Gastroesophageal sphincter (tissue), 4 donors: Measurements from ENCODE around the gene ADAD2. TPM values are rescaled to one million over a fixed set of nuclear protein-coding genes. Genes with fewer than 3 reads are reported as not detected.

Experiments
- ATAC-seq: fragments of 150-250 bp; one replicate; pipeline ENCODE4 v1.9.1; 2016; ENCODE audit warnings: mild to moderate bottlenecking, moderate library complexity
- H3K27ac ChIP-seq, 4 donors: fragments of 200-600 bp; sonication (generic) in 3 of 4; 1 replicate in 3 of 4; 2 replicates in 1 of 4; pipeline ENCODE4 v1.5.1; 2016 to 2019
- H3K27me3 ChIP-seq: fragments of 200-600 bp; sonication (generic); one replicate; pipeline ENCODE4 v1.5.1; 2019
- H3K36me3 ChIP-seq, 2 donors: fragments of 200-600 bp; sonication (generic); one replicate each; pipeline ENCODE4 v1.5.1; 2019; ENCODE audit warnings: control low read depth in 1 of 2
- H3K4me1 ChIP-seq, 3 donors: fragments of 200-600 bp; sonication (generic); 1 replicate in 2 of 3; 2 replicates in 1 of 3; pipeline ENCODE4 v1.5.1; 2016 to 2019; ENCODE audit warnings: control low read depth in 2 of 3
- H3K4me3 ChIP-seq, 2 donors: fragments of 200-600 bp; sonication (generic); one replicate each; pipeline ENCODE4 v1.5.1; 2019; ENCODE audit warnings: mild to moderate bottlenecking in 1 of 2, moderate library complexity in 1 of 2
- H3K9me3 ChIP-seq, 3 donors: fragments of 200-600 bp; sonication (generic); one replicate each; pipeline ENCODE4 v1.5.1; 2017 to 2019; ENCODE audit warnings: control low read depth in 2 of 3
- EP300 ChIP-seq: sonication (generic); formaldehyde crosslinking; IDR thresholded peaks from one replicate; pipeline ENCODE4 v1.6.1; 2017; ENCODE audit warnings: antibody characterized with exemption, mild to moderate bottlenecking
- POLR2A ChIP-seq, 2 donors: fragments of 450-650 bp; IDR thresholded peaks; one replicate each; pipeline ENCODE4 v1.6.1; 2017; ENCODE audit warnings: antibody characterized with exemption in 2 of 2, mild to moderate bottlenecking in 2 of 2, moderate library complexity in 1 of 2
- POLR2AphosphoS5 ChIP-seq: sonication (generic); formaldehyde crosslinking; IDR thresholded peaks from one replicate; pipeline ENCODE4 v1.6.1; 2017; ENCODE audit warnings: antibody characterized with exemption
- WGBS, 2 donors: methylation state at CpG; one replicate each; pipeline ENCODE4 v1.1.5; 2018; ENCODE audit warnings: low coverage in 1 of 2; 5-methylcytosine and 5-hydroxymethylcytosine counted together
- total RNA-seq, 4 donors: library from RNA; depleted of rRNA; stranded (reverse); fragments of >200 nt; gene quantifications; one replicate each; pipeline ENCODE4 v1.1.0, GENCODE V29; 2016
- TF ChIP-seq, protein P1 (sequence below), 4 experiments: fragments of 200-600 bp in 2 of 4; fragments of 450-650 bp in 2 of 4; sonication (generic) in 1 of 4; IDR thresholded peaks; one replicate each; pipeline ENCODE4 v1.5.1; 2017 to 2019; ENCODE audit warnings: antibody characterized with exemption in 4 of 4, mild to moderate bottlenecking in 2 of 4, moderate library complexity in 2 of 4

The ADAD2 gene
- total RNA-seq, 4 donors from 2014 or later: 0.27 to 0.47 (median 0.31) TPM; not detected in 1

DNA sequence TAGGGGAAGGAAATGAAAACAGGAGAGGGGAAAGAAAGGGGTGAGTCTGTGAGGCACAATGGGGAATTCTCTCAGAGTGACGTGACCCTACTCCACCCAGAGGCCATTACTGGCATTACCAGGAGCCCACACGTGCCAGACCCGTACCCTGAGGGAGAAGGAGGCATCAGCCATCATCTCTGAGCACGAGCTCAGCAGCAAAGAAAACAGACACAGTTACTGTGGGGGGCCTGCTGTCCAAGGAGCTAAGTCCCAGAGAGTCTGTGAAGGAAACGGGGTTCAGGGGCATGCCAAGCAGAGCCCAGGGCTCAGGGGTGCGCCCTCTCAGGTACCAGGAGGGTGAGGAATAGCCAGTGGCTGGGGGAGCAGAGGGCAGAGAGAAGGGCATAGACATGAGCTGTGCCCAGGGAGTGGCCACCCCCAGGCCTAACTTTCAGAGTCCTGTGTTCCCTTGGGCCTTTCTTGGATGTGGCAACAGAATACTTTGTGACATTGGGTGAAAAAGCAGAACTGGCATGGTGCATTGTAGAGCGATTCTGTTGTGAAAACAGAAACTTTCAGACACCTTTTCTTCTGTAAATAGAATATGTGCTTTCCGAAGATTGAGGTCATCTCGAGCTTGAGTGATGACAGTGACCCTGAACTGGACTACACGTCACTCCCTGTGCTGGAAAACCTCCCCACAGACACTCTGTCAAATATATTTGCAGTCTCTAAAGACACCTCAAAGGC is 15.4 kb upstream of the ADAD2 start:
- no peaks in the 10 kb centered on the region for H3K27me3 ChIP-seq
- peaks cover 0 to 25% of the 10 kb centered on the region in 2 donors for H3K36me3 ChIP-seq
- no peak for TF ChIP-seq POLR2AphosphoS5
- TF ChIP-seq, protein P1, sequence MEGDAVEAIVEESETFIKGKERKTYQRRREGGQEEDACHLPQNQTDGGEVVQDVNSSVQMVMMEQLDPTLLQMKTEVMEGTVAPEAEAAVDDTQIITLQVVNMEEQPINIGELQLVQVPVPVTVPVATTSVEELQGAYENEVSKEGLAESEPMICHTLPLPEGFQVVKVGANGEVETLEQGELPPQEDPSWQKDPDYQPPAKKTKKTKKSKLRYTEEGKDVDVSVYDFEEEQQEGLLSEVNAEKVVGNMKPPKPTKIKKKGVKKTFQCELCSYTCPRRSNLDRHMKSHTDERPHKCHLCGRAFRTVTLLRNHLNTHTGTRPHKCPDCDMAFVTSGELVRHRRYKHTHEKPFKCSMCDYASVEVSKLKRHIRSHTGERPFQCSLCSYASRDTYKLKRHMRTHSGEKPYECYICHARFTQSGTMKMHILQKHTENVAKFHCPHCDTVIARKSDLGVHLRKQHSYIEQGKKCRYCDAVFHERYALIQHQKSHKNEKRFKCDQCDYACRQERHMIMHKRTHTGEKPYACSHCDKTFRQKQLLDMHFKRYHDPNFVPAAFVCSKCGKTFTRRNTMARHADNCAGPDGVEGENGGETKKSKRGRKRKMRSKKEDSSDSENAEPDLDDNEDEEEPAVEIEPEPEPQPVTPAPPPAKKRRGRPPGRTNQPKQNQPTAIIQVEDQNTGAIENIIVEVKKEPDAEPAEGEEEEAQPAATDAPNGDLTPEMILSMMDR (IDR thresholded peaks at IDR 0.05): peak in 3 of 4 experiments; percentile 67 to 73 (median 69)
- H3K4me3 ChIP-seq: no peak overlapping the region
- ATAC-seq: no peak
- H3K27ac ChIP-seq: peak overlapping the region in 2 of 4 donors; percentile 64 to 76
- H3K4me1 ChIP-seq: peaks cover 0 to 41% (median 21%) of the 10 kb centered on the region in 3 donors
- WGBS, 2 donors: 27 to 35% methylated on average over 6 of the region's 10 CpGs
- no peaks in the 10 kb centered on the region for H3K9me3 ChIP-seq

DNA sequence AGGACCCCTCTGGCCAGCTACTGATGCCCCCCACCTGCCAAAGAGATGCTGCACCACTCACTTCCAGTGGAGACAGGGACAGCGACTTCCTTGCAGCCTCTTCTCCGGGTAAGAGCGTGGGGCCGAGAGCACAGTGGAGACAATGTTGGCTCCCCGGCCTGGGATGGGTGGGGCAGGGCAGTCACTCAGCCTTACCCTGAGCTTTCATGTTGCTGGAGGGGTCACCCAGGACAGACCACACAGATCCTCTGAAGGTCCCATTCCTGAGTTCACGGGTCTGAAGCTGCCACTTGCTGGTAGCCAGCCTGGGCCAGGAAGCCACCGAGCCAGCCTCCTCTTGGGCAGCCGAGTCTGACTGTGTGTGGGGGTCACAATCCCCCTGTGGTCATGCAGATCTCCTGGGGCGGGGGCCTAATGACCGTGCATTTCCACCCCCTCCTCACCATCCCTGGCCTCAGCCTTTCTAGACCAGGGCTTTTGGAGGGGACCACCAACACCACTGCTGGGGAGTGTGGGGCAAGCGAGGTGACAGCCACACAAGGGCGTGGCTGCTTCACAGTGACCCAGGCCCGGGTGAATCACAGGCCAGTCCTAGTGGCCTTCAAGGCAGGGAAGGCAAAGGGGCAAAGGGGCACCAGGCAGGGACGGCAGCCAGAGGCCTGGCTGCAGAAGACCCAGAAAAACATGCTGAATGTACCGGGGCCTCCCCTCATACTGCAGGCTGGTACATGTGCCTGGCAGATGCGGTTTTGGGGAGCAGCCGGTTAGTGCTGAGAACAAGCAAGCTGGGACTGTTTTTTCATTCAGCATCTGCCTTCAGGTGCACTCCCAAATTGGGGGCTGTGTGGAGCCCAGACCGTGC is 14.5 kb upstream of the ADAD2 start:
- WGBS, 2 donors: no CpG with 5 or more reads among the region's 18 CpGs
- ATAC-seq: no peak
- H3K27me3 ChIP-seq: no peaks in the 10 kb centered on the region
- no peak for TF ChIP-seq EP300
- TF ChIP-seq POLR2A (IDR thresholded peaks at IDR 0.05): no peak
- TF ChIP-seq POLR2AphosphoS5: no peak
- TF ChIP-seq, protein P1 (IDR thresholded peaks at IDR 0.05): no peak
- H3K4me3 ChIP-seq: no peak overlapping the region
- H3K9me3 ChIP-seq: no peaks in the 10 kb centered on the region
- peak overlapping the region in 3 of 4 donors; percentile 64 to 80 (median 76) for H3K27ac ChIP-seq
- peaks cover 0 to 41% (median 21%) of the 10 kb centered on the region in 3 donors for H3K4me1 ChIP-seq
- peaks cover 0 to 34% of the 10 kb centered on the region in 2 donors for H3K36me3 ChIP-seq

DNA sequence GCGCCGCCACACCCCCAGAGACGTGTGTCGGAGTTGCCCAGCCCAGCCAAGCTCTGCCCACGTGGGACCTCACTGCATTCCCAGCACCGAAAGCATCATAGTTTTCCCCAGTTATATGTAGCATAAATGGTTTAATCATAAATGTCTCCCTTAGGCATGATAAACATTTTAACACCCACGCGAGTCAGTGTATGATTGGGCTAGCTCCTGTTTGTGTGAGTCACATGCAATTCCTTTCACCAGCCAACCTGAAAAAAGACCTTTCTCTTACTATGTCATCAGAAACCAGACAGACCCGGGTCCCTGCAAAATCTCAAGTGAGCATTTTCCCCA is 13.2 kb upstream of the ADAD2 start:
- H3K9me3 ChIP-seq: no peaks in the 10 kb centered on the region
- peak overlapping the region in 3 of 4 donors; percentile 64 to 80 (median 76) for H3K27ac ChIP-seq
- H3K4me1 ChIP-seq: peaks cover 0 to 41% (median 21%) of the 10 kb centered on the region in 3 donors
- WGBS, 2 donors: 4% methylated on average over 6 of the region's 9 CpGs; no CpG with 5 or more reads in 1 of the 2 donors
- no peak for TF ChIP-seq POLR2A (IDR thresholded peaks at IDR 0.05)
- peak; percentile 44 for TF ChIP-seq POLR2AphosphoS5
- H3K36me3 ChIP-seq: peaks cover 0 to 46% of the 10 kb centered on the region in 2 donors
- no peaks in the 10 kb centered on the region for H3K27me3 ChIP-seq
- H3K4me3 ChIP-seq: no peak overlapping the region
- ATAC-seq: peak; percentile 47

DNA sequence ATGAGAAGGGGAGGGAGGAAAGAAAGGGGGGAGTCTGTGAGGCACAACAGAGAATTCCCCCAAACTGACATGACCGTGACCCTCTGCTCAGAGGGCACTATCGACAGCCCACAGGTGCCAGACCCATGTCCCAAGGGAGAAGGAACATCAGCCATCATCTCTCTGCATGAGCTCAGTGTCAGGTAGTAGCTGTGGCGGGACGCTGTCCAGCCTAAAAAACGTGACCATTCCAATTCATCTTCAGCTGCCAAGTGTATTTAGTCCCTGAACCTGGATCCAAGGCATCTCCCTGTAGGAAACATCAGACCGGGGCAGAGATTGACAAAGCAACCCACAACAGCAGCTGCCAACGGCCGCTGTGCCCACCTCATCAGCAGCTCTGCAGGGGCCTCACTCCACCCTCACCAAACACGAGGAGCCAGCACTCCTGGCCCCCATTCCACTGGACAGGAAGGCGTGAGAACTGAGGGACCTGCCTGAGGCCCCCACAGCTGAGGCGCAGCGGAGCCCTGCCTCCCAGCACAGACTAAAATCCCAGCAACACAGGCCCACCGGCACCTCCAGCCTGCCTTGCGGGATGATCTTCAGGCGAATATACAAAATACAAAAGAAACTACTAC is 12.7 kb upstream of the ADAD2 start:
- WGBS, 2 donors: 71 to 79% methylated on average over 5 of the region's 15 CpGs
- no peak overlapping the region for H3K4me3 ChIP-seq
- no peak for TF ChIP-seq EP300
- TF ChIP-seq, protein P1 (IDR thresholded peaks at IDR 0.05): no peak
- H3K9me3 ChIP-seq: no peaks in the 10 kb centered on the region
- peak overlapping the region in 3 of 4 donors; percentile 64 to 80 (median 76) for H3K27ac ChIP-seq
- peaks cover 0 to 43% (median 21%) of the 10 kb centered on the region in 3 donors for H3K4me1 ChIP-seq
- H3K27me3 ChIP-seq: no peaks in the 10 kb centered on the region
- peak; percentile 23 for ATAC-seq
- peaks cover 0 to 52% of the 10 kb centered on the region in 2 donors for H3K36me3 ChIP-seq
